HG02884 (cell line): ENCODE measurements around the gene BAHCC1.

Experiments used
- ATAC-seq: cut with Tn5 transposase; IDR thresholded peaks from one replicate; pipeline ENCODE4 v1.9.1; 2021; ENCODE audit warnings: mild to moderate bottlenecking, moderate library complexity; ENCODE audit not compliant: unreplicated experiment

Gene BAHCC1

GRCh38 chr17:81473019-81473418 lies 77.8 kb downstream of the BAHCC1 start:
- no peak for ATAC-seq

GRCh38 chr17:81474958-81475357 lies 79.7 kb downstream of the BAHCC1 start:
- no peak for ATAC-seq

- ATAC-seq: no peak
These were observed 80.8 kb downstream of the BAHCC1 start for GRCh38 chr17:81476097-81476496.

GRCh38 chr17:81476635-81477034 lies 81.4 kb downstream of the BAHCC1 start:
- no peak for ATAC-seq

GRCh38 chr17:81477173-81477572 lies 81.9 kb downstream of the BAHCC1 start:
- no peak for ATAC-seq

- ATAC-seq: no peak
These were observed 82.9 kb downstream of the BAHCC1 start for GRCh38 chr17:81478119-81478518.

GRCh38 chr17:81479175-81480071 lies 84.2 kb downstream of the BAHCC1 start:
- no peak for ATAC-seq

- ATAC-seq: no peak
These were observed 85.1 kb downstream of the BAHCC1 start for GRCh38 chr17:81480140-81481072.

GRCh38 chr17:81481073-81481799 lies 86.0 kb downstream of the BAHCC1 start:
- ATAC-seq: no peak

- no peak for ATAC-seq
These were observed 86.7 kb downstream of the BAHCC1 start for GRCh38 chr17:81481815-81482505.

GRCh38 chr17:81482673-81483072 lies 87.4 kb downstream of the BAHCC1 start:
- ATAC-seq: no peak

GRCh38 chr17:81483085-81483861 lies 88.0 kb downstream of the BAHCC1 start:
- ATAC-seq: no peak

GRCh38 chr17:81483862-81484194 lies 88.6 kb downstream of the BAHCC1 start:
- ATAC-seq: no peak

GRCh38 chr17:81484195-81484979 lies 89.1 kb downstream of the BAHCC1 start:
- no peak for ATAC-seq

GRCh38 chr17:81486199-81486810 lies 91.0 kb downstream of the BAHCC1 start:
- ATAC-seq: no peak

- ATAC-seq: no peak
These were observed 91.8 kb downstream of the BAHCC1 start for GRCh38 chr17:81487089-81487486.

GRCh38 chr17:81487487-81488275 lies 92.4 kb downstream of the BAHCC1 start:
- no peak for ATAC-seq
